Measurements from ENCODE around the gene SLC5A6. TPM values are rescaled to one million over a fixed set of nuclear protein-coding genes. Genes with fewer than 3 reads are reported as not detected.

The SLC5A6 gene
- total and polyA plus RNA-seq, 7 donors: 16.8 to 64.2 (median 23.3) TPM

DNA sequence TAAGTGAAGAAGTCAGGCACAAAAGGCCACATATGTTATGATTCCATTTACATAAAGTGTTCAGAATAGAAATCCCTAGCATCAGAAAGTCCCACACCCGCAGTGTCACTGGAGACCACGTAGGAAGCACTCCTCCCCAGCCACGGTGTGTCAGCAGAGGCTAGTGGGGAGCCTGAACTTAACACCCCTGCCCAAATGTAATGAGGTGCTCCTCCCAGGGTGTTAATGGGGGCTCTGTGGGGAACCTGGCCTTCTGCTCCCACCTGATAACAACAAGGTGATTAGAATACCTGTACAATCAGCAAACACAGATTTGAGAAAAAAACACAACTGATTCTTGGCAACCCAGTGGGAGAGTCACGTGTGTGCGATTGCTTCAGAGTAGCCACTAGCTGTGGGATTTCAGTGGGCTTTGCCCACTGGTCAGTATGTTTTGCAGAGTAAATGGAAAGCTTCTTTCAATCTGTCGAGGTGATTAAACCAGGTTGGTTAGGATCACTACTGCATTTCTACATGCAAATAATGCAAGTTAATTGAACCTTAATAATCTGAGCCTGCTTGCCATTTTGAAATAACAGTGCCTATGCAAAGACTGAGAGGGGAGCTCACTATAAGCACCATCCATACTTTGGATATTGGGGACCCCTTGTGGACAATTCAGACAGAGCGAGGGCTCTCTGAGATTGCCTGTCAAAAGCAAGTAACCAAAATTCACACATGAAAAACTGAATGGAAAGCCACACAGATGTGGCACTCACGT is 20.8 kb downstream of the SLC5A6 start:
- peaks cover 11% of the 10 kb centered on the region for H3K4me1 ChIP-seq
- no peak for DNase-seq
- H3K4me3 ChIP-seq: no peak overlapping the region
- peak; percentile 70 to 83 (median 74) for ATAC-seq
- no peaks in the 10 kb centered on the region for H3K27me3 ChIP-seq (ENCODE audit: insufficient read depth in 3 of 3, low read length in 2 of 3)
- no peaks in the 10 kb centered on the region for H3K9me3 ChIP-seq
- WGBS, 3 donors: 39 to 41% (median 40%) methylated on average over 8 of the region's 8 CpGs
- no peak overlapping the region for H3K27ac ChIP-seq
- TF ChIP-seq CTCF (IDR thresholded peaks at IDR 0.05): peak; percentile 64
- H3K36me3 ChIP-seq (ENCODE audit: insufficient read depth in 1 of 2, low read depth in 1 of 2): no peaks in the 10 kb centered on the region
- intact Hi-C loops (cut with DNase I): loop anchor here (1.0 to 5.0 kb wide), 2 partner anchors 93 to 94 kb away; no protein-coding TSS in a partner anchor

DNA sequence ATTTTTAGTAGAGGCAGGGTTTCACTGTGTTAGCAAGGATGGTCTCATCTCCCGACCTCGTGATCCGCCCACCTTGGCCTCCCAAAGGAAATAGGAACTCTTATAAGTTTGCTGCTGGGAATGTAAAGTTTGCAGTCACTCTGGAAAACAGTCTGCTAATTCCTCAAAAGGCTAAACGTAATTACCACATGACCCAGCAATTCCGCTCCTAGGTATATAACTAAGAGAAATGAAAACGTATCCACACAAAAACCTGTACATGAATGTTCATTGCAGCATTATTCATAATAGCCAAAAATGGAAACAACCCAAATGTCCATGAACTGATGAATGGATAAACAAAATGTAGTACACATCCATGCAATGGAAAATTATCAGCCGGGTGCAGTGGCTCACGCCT is 22.1 kb downstream of the SLC5A6 start:
- no peaks in the 10 kb centered on the region for H3K27me3 ChIP-seq (ENCODE audit: insufficient read depth in 3 of 3, low read length in 2 of 3)
- H3K4me3 ChIP-seq: no peak overlapping the region
- H3K9me3 ChIP-seq: no peaks in the 10 kb centered on the region
- WGBS, 3 donors: 86 to 90% (median 88%) methylated on average over 8 of the region's 8 CpGs
- peaks cover 21% of the 10 kb centered on the region for H3K4me1 ChIP-seq
- no peak overlapping the region for H3K27ac ChIP-seq
- TF ChIP-seq CTCF (IDR thresholded peaks at IDR 0.05): no peak
- DNase-seq (no peak), ATAC-seq (no peak)
- intact Hi-C loops (cut with DNase I): loop anchor here in 1 of 2 donors (5.0 kb wide), 1 partner anchor 93 kb away; no protein-coding TSS in a partner anchor
- no peaks in the 10 kb centered on the region for H3K36me3 ChIP-seq (ENCODE audit: insufficient read depth in 1 of 2, low read depth in 1 of 2)

DNA sequence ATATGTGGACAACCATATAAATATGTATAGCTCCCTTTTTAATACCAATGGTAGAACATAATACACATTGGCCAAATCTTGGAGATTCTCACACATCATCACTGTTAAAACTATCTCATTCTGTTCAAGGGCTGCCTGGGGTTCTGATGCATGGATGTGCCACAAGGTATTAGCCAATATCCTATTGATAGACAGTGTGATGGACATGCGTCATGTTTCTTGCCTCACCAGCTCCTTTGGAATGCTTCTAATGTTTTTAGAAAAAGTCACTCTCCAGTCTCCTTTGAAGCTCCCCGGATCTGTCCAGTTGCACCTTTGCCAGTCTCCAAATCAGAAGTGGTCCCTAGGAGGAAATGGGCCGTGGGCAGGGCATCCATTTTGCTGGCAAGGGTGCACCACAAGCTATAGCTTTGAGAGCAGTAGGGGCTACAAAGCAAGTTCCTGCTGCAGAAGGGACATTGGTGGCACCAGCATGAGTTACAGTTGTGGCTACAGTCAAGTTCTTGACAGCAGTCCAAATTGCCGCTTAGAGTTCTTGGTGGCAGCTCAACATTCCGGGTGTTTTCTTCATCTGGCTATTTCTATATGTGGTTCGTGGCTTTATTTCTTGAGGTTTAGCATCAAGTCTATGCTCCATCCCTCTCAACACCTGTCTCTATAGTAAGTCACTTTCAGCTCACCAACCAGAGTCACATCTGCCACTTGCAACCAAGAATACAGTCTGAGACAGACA is 25.3 kb downstream of the SLC5A6 start:
- WGBS, 3 donors: 41 to 49% (median 44%) methylated on average over 6 of the region's 6 CpGs
- ATAC-seq: peak; percentile 58 to 76 (median 74)
- Histone ChIP-seq H3K27me3 (ENCODE audit: insufficient read depth in 3 of 3, low read length in 2 of 3) (no peaks in the 10 kb centered on the region), H3K27ac (peak overlapping the region; percentile 77), H3K36me3 (ENCODE audit: insufficient read depth in 1 of 2, low read depth in 1 of 2) (no peaks in the 10 kb centered on the region), H3K9me3 (no peaks in the 10 kb centered on the region), H3K4me1 (peaks cover 31% of the 10 kb centered on the region), H3K4me3 (no peak overlapping the region)
- no peak for DNase-seq
- intact Hi-C loops (cut with DNase I): no loop called here
- no peak for TF ChIP-seq CTCF (IDR thresholded peaks at IDR 0.05)

- no peaks in the 10 kb centered on the region for H3K9me3 ChIP-seq
- TF ChIP-seq CTCF (IDR thresholded peaks at IDR 0.05): no peak
- no peaks in the 10 kb centered on the region for H3K27me3 ChIP-seq (ENCODE audit: insufficient read depth in 3 of 3, low read length in 2 of 3)
- H3K4me1 ChIP-seq: peaks cover 31% of the 10 kb centered on the region
- ATAC-seq (peak; percentile 89 to 94 (median 90)), DNase-seq (peak; percentile 61 to 75)
- no peaks in the 10 kb centered on the region for H3K36me3 ChIP-seq (ENCODE audit: insufficient read depth in 1 of 2, low read depth in 1 of 2)
- peak overlapping the region; percentile 77 for H3K27ac ChIP-seq
- peak overlapping the region; percentile 10 for H3K4me3 ChIP-seq
- intact Hi-C loops (cut with DNase I): no loop called here
- 17 to 23% (median 21%) methylated on average over 6 of the region's 6 CpGs for WGBS, 3 donors
Measured at GRCh38 chr2:27185331-27186026, 26.6 kb downstream of the SLC5A6 start.
